Body of pancreas (tissue), 4 donors: Measurements from ENCODE around the gene PCDHB1.

Source experiments
- POLR2A ChIP-seq, 3 donors: fragments of 450-650 bp; IDR thresholded peaks; one replicate each; pipeline ENCODE4 v1.6.1; 2016; ENCODE audit warnings: antibody characterized with exemption in 3 of 3, mild to moderate bottlenecking in 2 of 3
- TF ChIP-seq, protein P1 (sequence below), 7 experiments: fragments of 450-650 bp in 4 of 7; fragments of 200-600 bp in 3 of 7; sonication (generic) in 3 of 7; IDR thresholded peaks; one replicate each; pipeline ENCODE4 v1.5.1; 2016 to 2019; ENCODE audit warnings: antibody characterized with exemption in 7 of 7

DNA sequence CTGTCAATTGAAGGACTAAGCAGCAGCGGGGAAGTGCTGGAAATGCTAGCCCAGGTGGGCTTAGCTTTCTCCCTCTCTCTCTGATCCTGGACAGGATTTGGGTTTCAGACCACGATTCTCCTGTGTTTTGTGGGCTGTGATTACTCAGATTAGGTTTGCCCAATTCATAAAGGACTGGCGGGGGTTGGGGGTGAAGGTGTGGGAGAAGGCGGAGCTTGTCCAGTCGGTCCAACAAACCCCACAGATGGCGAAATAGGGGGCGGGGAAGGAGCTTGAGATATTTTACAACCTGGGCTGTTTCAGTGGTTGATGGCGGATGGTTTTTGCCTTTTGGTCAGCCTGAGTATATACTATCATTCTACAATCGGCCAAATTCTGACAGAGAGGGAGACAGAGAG, 49.7 kb upstream of the PCDHB1 start:
- TF ChIP-seq, protein P1, sequence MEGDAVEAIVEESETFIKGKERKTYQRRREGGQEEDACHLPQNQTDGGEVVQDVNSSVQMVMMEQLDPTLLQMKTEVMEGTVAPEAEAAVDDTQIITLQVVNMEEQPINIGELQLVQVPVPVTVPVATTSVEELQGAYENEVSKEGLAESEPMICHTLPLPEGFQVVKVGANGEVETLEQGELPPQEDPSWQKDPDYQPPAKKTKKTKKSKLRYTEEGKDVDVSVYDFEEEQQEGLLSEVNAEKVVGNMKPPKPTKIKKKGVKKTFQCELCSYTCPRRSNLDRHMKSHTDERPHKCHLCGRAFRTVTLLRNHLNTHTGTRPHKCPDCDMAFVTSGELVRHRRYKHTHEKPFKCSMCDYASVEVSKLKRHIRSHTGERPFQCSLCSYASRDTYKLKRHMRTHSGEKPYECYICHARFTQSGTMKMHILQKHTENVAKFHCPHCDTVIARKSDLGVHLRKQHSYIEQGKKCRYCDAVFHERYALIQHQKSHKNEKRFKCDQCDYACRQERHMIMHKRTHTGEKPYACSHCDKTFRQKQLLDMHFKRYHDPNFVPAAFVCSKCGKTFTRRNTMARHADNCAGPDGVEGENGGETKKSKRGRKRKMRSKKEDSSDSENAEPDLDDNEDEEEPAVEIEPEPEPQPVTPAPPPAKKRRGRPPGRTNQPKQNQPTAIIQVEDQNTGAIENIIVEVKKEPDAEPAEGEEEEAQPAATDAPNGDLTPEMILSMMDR (IDR thresholded peaks at IDR 0.05): no peak
- no peak for TF ChIP-seq POLR2A (IDR thresholded peaks at IDR 0.05)
